Mesenteric fat pad (tissue), 1 donor: ENCODE measurements around the gene NES. TPM values are rescaled to one million over a fixed set of nuclear protein-coding genes. Genes with fewer than 3 reads are reported as not detected.
"Not testable (repeated sequence)": the region's sequence is repeated elsewhere in the genome, so short reads cannot be mapped to it uniquely, and the experiment has no call there.

Experiments used
- DNase-seq: peaks from one replicate; pipeline ENCODE4 v3.0.0-alpha.2; 2020; ENCODE audit warnings: low spot score
- total RNA-seq: library from RNA; stranded (reverse); fragmentation: NEBNext Ultra II Directional; extraction: Animal tissue kit (Norgen Biotek cat#: 25700); gene quantifications from one replicate; pipeline ENCODE4 v1.2.1, GENCODE V29; 2021
- donor health status: DM: yes; HTN: yes; CAD: no.

The NES gene
- total RNA-seq, 1 donor from 2014 or later = 49.5 TPM

DNA sequence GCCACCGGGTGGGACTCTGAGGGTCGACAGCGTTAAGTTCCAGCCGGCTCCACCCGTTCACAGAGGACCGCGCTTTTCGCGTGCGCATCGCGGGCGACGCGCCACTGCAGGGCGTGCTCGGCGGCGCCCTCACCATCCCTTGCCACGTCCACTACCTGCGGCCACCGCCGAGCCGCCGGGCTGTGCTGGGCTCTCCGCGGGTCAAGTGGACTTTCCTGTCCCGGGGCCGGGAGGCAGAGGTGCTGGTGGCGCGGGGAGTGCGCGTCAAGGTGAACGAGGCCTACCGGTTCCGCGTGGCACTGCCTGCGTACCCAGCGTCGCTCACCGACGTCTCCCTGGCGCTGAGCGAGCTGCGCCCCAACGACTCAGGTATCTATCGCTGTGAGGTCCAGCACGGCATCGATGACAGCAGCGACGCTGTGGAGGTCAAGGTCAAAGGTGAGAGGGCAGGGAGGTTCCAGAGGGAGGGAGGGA, 30.4 kb downstream of the NES start:
- no peak for DNase-seq

DNA sequence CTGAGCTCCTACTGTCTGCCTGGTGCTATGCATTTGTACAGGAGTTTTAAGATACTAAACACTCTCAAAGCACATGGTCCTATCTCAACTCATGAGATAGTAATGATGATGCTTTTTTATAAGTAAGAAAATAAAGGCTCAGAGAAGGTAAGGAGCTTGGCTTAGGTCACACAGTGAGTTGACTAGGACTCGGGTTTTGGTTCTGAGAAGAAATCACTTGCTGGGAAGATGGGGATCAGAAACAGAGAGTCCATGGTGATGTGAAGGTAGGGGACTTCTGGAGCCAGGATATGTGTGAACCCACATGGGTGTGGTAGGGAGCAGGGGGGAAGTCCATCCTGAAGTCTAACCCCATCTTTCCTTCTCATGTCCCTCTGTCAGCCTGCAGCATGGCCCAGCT, 31.5 kb downstream of the NES start:
- no peak for DNase-seq

DNA sequence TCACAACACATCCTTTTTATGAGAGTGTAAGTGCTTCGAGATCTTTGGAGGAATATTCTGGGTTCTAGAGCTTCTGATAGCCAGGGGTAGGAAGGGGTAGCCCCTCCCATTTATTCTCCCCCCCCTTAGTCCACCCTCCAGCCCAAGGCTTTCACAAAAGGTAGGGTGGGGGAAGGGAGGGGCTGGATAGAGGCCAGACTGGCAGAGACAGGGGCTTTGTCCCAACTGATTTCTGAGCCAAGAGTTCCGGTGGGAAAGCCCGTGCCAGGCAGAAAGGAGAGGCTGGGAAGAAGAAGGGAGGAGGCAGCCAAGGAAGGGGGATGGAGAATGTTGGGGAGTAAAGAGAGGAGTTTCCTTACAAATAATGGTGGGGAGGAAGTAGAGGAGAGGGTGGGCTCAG, 32.2 kb downstream of the NES start:
- DNase-seq = no peak

DNA sequence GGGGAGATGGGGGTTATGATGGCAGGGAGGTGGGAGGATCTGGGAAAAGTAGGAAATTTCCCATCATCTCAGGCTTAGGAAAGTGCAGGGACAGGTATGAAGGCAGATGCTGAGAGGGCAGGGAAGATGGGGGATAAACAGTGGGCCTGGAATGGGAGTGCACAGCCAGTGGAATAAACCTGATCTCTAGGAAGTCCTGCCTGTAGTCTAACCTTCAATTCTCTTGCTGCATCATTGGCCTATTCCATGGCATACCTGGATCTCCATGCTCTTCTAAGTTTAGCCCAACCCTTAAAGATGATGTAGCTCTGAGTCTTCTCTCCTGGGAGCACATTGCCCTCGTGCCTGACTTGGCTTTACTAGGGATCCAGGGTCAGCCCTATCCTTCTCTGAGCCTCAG, 32.6 kb downstream of the NES start:
- DNase-seq = no peak

DNA sequence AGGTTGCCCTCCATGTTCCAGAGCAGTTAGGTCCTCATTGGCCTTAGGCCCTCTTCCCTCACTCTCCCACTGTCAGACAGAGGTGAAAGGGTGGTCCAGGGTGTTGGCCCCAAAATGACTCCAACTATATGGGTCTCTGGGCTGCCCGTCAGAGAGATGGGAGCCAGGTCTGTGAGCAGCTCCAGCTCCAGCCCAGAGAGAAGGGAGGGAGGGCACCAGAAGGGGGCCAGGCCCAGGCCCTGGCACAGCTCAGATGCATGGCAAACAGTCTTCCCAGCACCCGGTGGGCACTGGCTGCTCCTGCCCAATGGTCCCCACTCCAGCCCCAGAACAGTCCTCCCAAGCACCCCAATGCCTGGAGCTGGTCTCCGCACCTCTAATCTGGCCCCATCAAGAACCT, 33.1 kb downstream of the NES start:
- no peak for DNase-seq

DNA sequence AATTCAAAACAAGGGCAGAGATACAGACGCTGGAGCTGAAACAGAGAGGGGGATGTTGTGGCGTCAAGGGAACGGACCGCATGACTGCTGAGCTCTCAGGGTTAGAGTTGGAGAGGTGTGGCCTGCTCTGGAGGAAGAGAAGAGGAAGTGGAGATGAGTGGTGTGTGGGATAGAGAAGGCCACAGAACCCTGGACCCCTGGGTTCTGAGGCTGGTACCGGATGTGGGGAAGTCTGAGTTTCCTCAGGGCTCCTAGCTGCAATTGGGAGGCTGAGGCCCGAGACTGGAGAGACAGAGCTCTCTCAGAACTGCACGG, 33.5 kb downstream of the NES start:
- no peak for DNase-seq

- no peak for DNase-seq
Observed at GRCh38 chr1:156643049-156643777, 34.0 kb downstream of the NES start.

- no peak for DNase-seq
Observed at GRCh38 chr1:156642265-156643048, 34.8 kb downstream of the NES start.

DNA sequence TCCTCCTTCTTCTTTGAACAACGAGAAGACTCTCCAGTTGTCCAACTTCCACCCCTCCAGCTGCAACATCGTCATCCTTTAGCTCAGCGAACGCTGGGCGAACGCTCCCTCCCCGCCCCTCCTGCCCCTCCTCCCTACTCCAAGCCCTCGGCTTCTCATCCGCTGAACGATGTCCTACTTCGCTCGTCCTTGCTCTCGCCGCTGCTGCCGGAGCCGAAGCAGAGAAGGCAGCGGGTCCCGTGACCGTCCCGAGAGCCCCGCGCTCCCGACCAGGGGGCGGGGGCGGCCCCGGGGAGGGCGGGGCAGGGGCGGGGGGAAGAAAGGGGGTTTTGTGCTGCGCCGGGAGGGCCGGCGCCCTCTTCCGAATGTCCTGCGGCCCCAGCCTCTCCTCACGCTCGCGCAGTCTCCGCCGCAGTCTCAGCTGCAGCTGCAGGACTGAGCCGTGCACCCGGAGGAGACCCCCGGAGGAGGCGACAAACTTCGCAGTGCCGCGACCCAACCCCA, 35.4 kb downstream of the NES start, which contains the start of gene BCAN:
Gene BCAN (plus strand): TSS at position 357 of the 504 bp plus-strand sequence. CDS start 3,938 bp downstream, outside the sequence.
- no peak for DNase-seq

GRCh38 chr1:156640842-156641706, 36.1 kb downstream of the NES start:
- DNase-seq = no peak

GRCh38 chr1:156639601-156640101, 37.6 kb downstream of the NES start:
- DNase-seq = no peak

DNA sequence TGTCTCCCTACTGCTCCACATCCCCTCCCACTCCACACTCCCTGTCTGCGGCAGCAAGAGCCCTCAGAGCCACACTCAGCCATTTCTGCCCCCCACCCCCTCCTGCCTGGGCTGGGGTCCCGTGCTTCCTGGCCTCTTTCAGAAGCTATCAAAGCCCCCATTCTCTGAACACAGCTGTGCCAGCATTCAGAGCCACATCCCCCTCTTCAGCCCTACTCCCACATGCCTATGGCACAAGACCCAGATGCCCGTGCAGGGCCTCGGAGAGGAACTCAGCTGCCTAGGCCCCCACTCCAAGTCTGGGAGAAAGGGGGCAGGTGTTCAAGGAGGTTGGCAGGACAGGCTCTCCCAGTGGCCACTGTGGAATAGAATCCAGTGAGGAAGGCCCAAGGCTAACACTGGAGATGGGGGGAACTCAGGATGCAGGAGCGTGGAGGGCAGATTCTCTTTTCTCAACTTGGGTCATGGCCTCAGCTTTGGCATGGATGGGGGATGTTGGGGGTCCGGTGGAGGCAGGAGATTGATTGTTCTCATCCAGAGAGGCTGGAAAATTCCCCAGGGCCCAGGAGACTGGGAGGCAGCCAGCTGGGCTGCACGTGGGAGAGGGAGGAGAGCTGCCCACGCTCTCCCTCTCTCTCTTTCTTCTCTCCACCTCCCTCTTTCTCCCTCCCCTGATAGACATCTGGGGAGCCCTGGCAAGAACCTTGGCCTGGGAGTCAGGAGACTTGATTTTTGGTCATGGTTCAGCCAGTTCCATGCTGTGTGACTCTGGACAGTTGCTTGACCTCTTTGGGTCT, 38.8 kb downstream of the NES start:
- no peak for DNase-seq

- DNase-seq = no peak
Observed at GRCh38 chr1:156632355-156632754, 44.9 kb downstream of the NES start.

- not testable (repeated sequence) for DNase-seq
Observed at GRCh38 chr1:156631152-156631551, 46.1 kb downstream of the NES start.

GRCh38 chr1:156629823-156630449, 47.3 kb downstream of the NES start:
- no peak for DNase-seq

DNA sequence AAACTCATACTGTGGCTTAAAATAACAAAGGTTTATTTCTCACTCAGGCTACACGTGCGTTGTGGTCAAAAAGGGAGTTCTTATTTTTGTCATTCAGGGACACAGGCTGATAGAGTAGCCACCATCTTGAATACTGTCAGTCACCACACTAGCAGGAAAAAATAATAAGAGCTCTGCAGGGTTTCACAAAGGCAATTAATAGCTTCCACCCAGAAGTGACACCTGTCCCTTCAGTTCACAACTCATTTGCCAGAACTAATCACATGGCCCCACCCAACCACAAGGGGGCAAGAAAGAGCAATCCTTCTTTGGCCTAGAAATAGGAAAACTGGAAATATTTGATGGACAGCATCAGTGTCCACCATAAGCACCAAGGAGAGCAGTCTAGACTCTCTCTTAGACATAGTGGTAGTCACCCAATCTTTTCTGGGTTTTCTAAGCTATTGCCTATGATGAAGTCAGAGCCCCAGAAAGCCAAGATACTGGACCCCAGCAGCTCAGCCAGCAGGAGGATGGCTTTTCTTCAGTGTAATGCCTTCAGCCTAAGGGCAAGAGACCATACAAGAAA, 49.8 kb downstream of the NES start:
- DNase-seq = no peak

DNA sequence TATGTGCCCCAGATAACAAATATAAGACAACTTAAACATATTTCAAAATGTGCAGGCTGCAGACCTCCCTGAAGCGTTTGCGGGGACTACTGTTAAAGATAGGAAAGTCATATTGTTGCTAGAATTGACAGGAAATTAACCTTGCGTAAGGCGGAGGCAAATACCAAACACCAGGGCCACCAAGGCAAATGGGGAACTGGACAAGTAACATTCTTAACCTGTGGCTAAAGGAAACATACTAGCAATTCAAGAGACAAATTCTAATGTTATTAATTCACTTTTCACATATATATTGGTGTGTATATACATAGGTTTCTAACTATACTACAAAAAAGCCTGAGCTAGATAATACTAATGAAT, 51.1 kb downstream of the NES start:
- DNase-seq = no peak

DNA sequence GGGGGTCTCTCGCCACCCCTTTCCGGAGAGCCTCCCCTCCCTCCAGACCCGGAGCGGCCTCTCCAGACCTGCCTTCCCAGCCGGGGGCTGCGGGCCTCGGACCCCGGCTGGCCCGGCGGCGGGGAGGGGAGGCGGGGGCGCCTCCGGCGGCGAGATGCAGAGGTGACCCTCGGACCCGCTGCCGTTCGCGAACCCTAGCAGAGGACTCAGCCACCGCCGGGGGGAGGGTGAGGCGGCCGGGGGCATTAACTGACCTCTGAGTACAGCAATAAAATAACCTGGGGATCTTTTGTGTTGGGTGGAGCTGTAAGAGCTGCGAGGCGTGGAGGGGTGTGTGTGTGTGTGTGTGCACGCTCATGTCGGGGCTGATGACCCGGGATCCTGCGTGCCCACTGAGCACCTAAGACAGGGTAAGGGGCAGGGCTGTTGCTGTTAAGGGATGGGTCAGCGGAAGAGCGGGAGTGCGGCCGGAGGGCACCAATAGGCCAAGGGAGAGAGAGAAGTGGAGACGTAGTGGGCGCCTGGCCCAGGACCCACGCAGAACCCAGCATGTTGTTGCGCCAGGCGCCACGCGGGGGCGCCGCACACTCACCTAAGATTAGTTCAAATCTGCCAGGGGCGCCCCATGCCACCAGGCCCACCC, 51.6 kb downstream of the NES start:
- no peak for DNase-seq

GRCh38 chr1:156624814-156625435, 52.3 kb downstream of the NES start:
- DNase-seq = no peak
